Fibroblast of pulmonary artery (primary cell): ENCODE results near the gene MAPK8IP3.
"Not testable (repeated sequence)": the region's sequence is repeated elsewhere in the genome, so short reads cannot be mapped to it uniquely, and the experiment has no call there.

Experiments used
- DNase-seq: peaks from one replicate; pipeline ENCODE4 v3.0.0-alpha.2; 2010; ENCODE audit warnings: low read depth
- H3K4me3 ChIP-seq: replicated peaks from 2 replicates; pipeline ENCODE4 v1.5.1; 2011; ENCODE audit warnings: low read depth, mild to moderate bottlenecking, control low read depth, low read length, moderate library complexity
- CTCF ChIP-seq: IDR thresholded peaks from 2 replicates; pipeline ENCODE4 v1.5.1; 2011; ENCODE audit warnings: mild to moderate bottlenecking, control low read depth, low read length, inconsistent platforms; ENCODE audit errors: missing control alignments

Gene MAPK8IP3

GRCh38 chr16:1731073-1731472 lies 25.1 kb downstream of the MAPK8IP3 start:
- no peak overlapping the region for H3K4me3 ChIP-seq
- no peak for TF ChIP-seq CTCF
- DNase-seq = no peak

GRCh38 chr16:1731603-1732002 lies 25.6 kb downstream of the MAPK8IP3 start:
- no peak for TF ChIP-seq CTCF
- no peak overlapping the region for H3K4me3 ChIP-seq
- no peak for DNase-seq

GRCh38 chr16:1732071-1732470 lies 26.1 kb downstream of the MAPK8IP3 start:
- TF ChIP-seq CTCF = no peak
- DNase-seq = no peak
- H3K4me3 ChIP-seq = no peak overlapping the region

- not testable (repeated sequence) for H3K4me3 ChIP-seq, DNase-seq
These were observed 26.6 kb downstream of the MAPK8IP3 start for GRCh38 chr16:1732551-1732987.

GRCh38 chr16:1734123-1734522 lies 28.1 kb downstream of the MAPK8IP3 start:
- no peak for TF ChIP-seq CTCF
- no peak for DNase-seq
- no peak overlapping the region for H3K4me3 ChIP-seq

GRCh38 chr16:1734816-1735215 lies 28.8 kb downstream of the MAPK8IP3 start:
- TF ChIP-seq CTCF = no peak
- DNase-seq = no peak
- H3K4me3 ChIP-seq = no peak overlapping the region

GRCh38 chr16:1740234-1740633 lies 34.2 kb downstream of the MAPK8IP3 start:
- no peak for TF ChIP-seq CTCF
- H3K4me3 ChIP-seq = no peak overlapping the region
- DNase-seq = no peak
